Kidney (tissue), 14 donors: Measurements from ENCODE around the gene FARP1. TPM values are rescaled to one million over a fixed set of nuclear protein-coding genes. Genes with fewer than 3 reads are reported as not detected.
A peak's percentile ranks its signal among the peaks of the same experiment; 100 is the strongest.

ENCODE experiments used
- DNase-seq, 5 donors: peaks; one replicate each; pipeline ENCODE4 v3.0.0-alpha.2; 2013 to 2020
- FAIRE-seq: peaks from 2 replicates; lab custom pipeline; 2012; peaks lifted over from hg19 to GRCh38; lab: Jason Lieb, UNC
- H3K27ac ChIP-seq, 2 donors: one replicate each; pipeline ENCODE4 v1.7.0; 2013; ENCODE audit warnings: low read depth in 2 of 2, low read length in 2 of 2, inconsistent platforms in 1 of 2
- H3K27me3 ChIP-seq: one replicate; pipeline ENCODE4 v1.7.1; 2013; ENCODE audit warnings: low read length, inconsistent platforms; ENCODE audit not compliant: control insufficient read depth, insufficient read depth
- H3K36me3 ChIP-seq, 3 donors: one replicate each; pipeline versions ENCODE4 v1.7.0 to v1.7.1; 2013; ENCODE audit warnings: low read length in 3 of 3, control low read depth in 1 of 3, inconsistent platforms in 1 of 3; ENCODE audit not compliant: insufficient read depth in 3 of 3, control insufficient read depth in 2 of 3
- H3K4me1 ChIP-seq, 3 donors: one replicate each; pipeline versions ENCODE4 v1.7.0 to v1.7.1; 2013; ENCODE audit warnings: low read length in 3 of 3, inconsistent platforms in 1 of 3, low read depth in 1 of 3; ENCODE audit not compliant: control insufficient read depth in 2 of 3, insufficient read depth in 2 of 3
- H3K4me3 ChIP-seq, 3 donors: one replicate each; pipeline versions ENCODE4 v1.7.0 to v1.8.1; 2013; ENCODE audit warnings: low read length in 3 of 3, control low read depth in 1 of 3, inconsistent platforms in 1 of 3
- H3K9ac ChIP-seq, 3 donors: one replicate each; pipeline versions ENCODE4 v1.7.0 to v1.7.1; 2013; ENCODE audit warnings: low read length in 3 of 3, control low read depth in 1 of 3, inconsistent platforms in 1 of 3
- H3K9me3 ChIP-seq, 3 donors: one replicate each; pipeline versions ENCODE4 v1.7.0 to v1.7.1; 2013; ENCODE audit warnings: low read length in 3 of 3, control low read depth in 1 of 3, inconsistent platforms in 1 of 3; ENCODE audit not compliant: control insufficient read depth in 2 of 3, insufficient read depth in 1 of 3
- CTCF ChIP-seq: IDR thresholded peaks from 3 replicates; pipeline ENCODE4 v1.5.1; 2012; ENCODE audit warnings: mild to moderate bottlenecking, moderate library complexity, borderline replicate concordance; ENCODE audit not compliant: insufficient read depth; ENCODE audit errors: extremely low read depth
- intact Hi-C: fragments of 100-400 bp; cut with DNase I; formaldehyde crosslinking; loops from one replicate; pipeline ENCODE4 v1.11.1; 2022
- polyA plus RNA-seq: library from polyadenylated mRNA; stranded (reverse); fragments of 350-450 nt; fragmentation: Illumina TruSeq; extraction: RNeasy Lipid Tissue Mini Kit (QIAGEN cat#74804); gene quantifications from one replicate; pipeline ENCODE4 v1.2.3, GENCODE V29; 2014; ENCODE audit warnings: low read depth, low replicate concordance; ENCODE audit not compliant: insufficient read depth
- total RNA-seq: library from RNA; stranded (reverse); fragmentation: NEBNext Ultra II Directional; extraction: Animal tissue kit (Norgen Biotek cat#: 25700); gene quantifications from one replicate; pipeline ENCODE4 v1.2.1, GENCODE V29; 2021
- donor health status: control.
- donor health status: control.
- donor health status: control.
- donor health status: control.
- donor health status: control.
- donor health status: DM: yes; HTN: yes; CAD: no.
- donor health status: Normal renal cell carcinoma (clear cell type).

The FARP1 gene
- total and polyA plus RNA-seq, 2 donors from 2014 or later: 123 to 229 TPM

- no peak overlapping the region for H3K9ac ChIP-seq
- peaks cover 0 to 3% (median 0%) of the 10 kb centered on the region in 3 donors for H3K36me3 ChIP-seq
- no peaks in the 10 kb centered on the region for H3K9me3 ChIP-seq
- no peak overlapping the region for H3K4me3 ChIP-seq
- H3K4me1 ChIP-seq: peaks cover 9 to 40% (median 30%) of the 10 kb centered on the region in 3 donors
- no peak for FAIRE-seq
- DNase-seq: no peak
- no peak overlapping the region for H3K27ac ChIP-seq
- no peaks in the 10 kb centered on the region for H3K27me3 ChIP-seq
- intact Hi-C loops: no loop called here
- no peak for TF ChIP-seq CTCF
These were observed 156.5 kb downstream of the FARP1 start for GRCh38 chr13:98299235-98299965.

- H3K4me3 ChIP-seq: no peak overlapping the region
- intact Hi-C loops: no loop called here
- DNase-seq: no peak
- no peak for FAIRE-seq
- no peaks in the 10 kb centered on the region for H3K27me3 ChIP-seq
- H3K9ac ChIP-seq: no peak overlapping the region
- no peak overlapping the region for H3K27ac ChIP-seq
- H3K9me3 ChIP-seq: no peaks in the 10 kb centered on the region
- TF ChIP-seq CTCF: no peak
- H3K4me1 ChIP-seq: peaks cover 9 to 40% (median 30%) of the 10 kb centered on the region in 3 donors
- peaks cover 0 to 3% (median 0%) of the 10 kb centered on the region in 3 donors for H3K36me3 ChIP-seq
These were observed 157.1 kb downstream of the FARP1 start for GRCh38 chr13:98299966-98300350.

GRCh38 chr13:98300956-98301641 is 158.2 kb downstream of the FARP1 start:
- intact Hi-C loops: no loop called here
- Histone ChIP-seq H3K4me3 (no peak overlapping the region), H3K27ac (peak overlapping the region; percentile 56), H3K36me3 (no peaks in the 10 kb centered on the region), H3K9me3 (no peaks in the 10 kb centered on the region), H3K9ac (peak overlapping the region in 1 of 3 donors; percentile 28), H3K4me1 (peaks cover 9 to 35% (median 27%) of the 10 kb centered on the region in 3 donors), H3K27me3 (no peaks in the 10 kb centered on the region)
- no peak for TF ChIP-seq CTCF
- FAIRE-seq (no peak), DNase-seq (peak in 2 of 5 donors; percentile 67 to 69)
